Endothelial cell of umbilical vein (primary cell): ENCODE results near the gene KIAA0232. TPM values are rescaled to one million over a fixed set of nuclear protein-coding genes. Genes with fewer than 3 reads are reported as not detected.

Experiments used
- BruUV-seq: library from RNA; stranded (reverse); fragments of 400-500 nt; replicated peaks from 2 replicates; lab custom pipeline; 2021; lab: Mats Ljungman, UMichigan
- CTCF ChIA-PET: fragments of 300-600, 350-600 bp; sonication (Branson Sonifier 250); formaldehyde crosslinking; loops from one replicate; lab custom pipeline; 2021; ENCODE audit warnings: antibody characterized with exemption, inconsistent platforms; lab: Charles Lee
- POLR2A ChIA-PET: fragments of 300-600, 350-600 bp; sonication (Branson Sonifier 250); formaldehyde crosslinking; loops from one replicate; lab custom pipeline; 2021; ENCODE audit warnings: antibody characterized with exemption, inconsistent platforms; lab: Charles Lee
- DNase-seq: peaks from one replicate; pipeline ENCODE4 v3.0.0-alpha.2; 2011; ENCODE audit warnings: low read depth, low spot score
- FAIRE-seq: peaks from 2 replicates; lab custom pipeline; 2011; peaks lifted over from hg19 to GRCh38; lab: Jason Lieb, UNC
- H2AFZ ChIP-seq: 2 replicates; pipeline ENCODE4 v1.6.0; 2012; ENCODE audit warnings: low read depth, low read length, control low read depth, inconsistent platforms
- H3K27ac ChIP-seq: 2 replicates; pipeline ENCODE4 v1.5.1; 2011; ENCODE audit warnings: low read depth, mild to moderate bottlenecking, control low read depth, low read length, moderate library complexity; ENCODE audit not compliant: insufficient read depth
- H3K27me3 ChIP-seq, 2 experiments: 2 replicates each; pipeline versions ENCODE4 v1.6.0 to v1.6.1; 2011; ENCODE audit warnings: low read length in 2 of 2, mixed read lengths in 1 of 2; ENCODE audit not compliant: control insufficient read depth in 2 of 2, insufficient read depth in 2 of 2
- H3K36me3 ChIP-seq, 2 experiments: 2 replicates in 1 of 2; 3 replicates in 1 of 2; pipeline ENCODE4 v1.5.1; 2011; ENCODE audit warnings: low read length in 2 of 2, mild to moderate bottlenecking in 1 of 2, moderate library complexity in 1 of 2; ENCODE audit not compliant: control insufficient read depth in 2 of 2, insufficient read depth in 2 of 2; ENCODE audit errors: extremely low read depth in 1 of 2
- H3K4me1 ChIP-seq: 3 replicates; pipeline ENCODE4 v1.5.1; 2011; ENCODE audit warnings: mild to moderate bottlenecking, low read length; ENCODE audit not compliant: control insufficient read depth, insufficient read depth; ENCODE audit errors: extremely low read depth
- H3K4me2 ChIP-seq: 2 replicates; pipeline ENCODE4 v1.6.1; 2011; ENCODE audit warnings: low read length, control low read depth, mixed read lengths; ENCODE audit not compliant: insufficient read depth
- H3K4me3 ChIP-seq, 3 experiments: fragments of 200-600 bp in 1 of 3; sonication (generic), shearing (Covaris generic) in 1 of 3; replicated peaks in 1 of 3; 2 replicates each; pipeline ENCODE4 v1.5.1; 2011 to 2016; ENCODE audit warnings: control low read depth in 3 of 3, low read length in 3 of 3, mild to moderate bottlenecking in 2 of 3, inconsistent platforms in 1 of 3, low read depth in 1 of 3, moderate library complexity in 1 of 3; ENCODE audit not compliant: insufficient read depth in 1 of 3
- H3K79me2 ChIP-seq: 2 replicates; pipeline ENCODE4 v1.6.0; 2012; ENCODE audit warnings: low read length, inconsistent platforms; ENCODE audit not compliant: control insufficient read depth, insufficient read depth
- H3K9ac ChIP-seq: replicated peaks from 2 replicates; pipeline ENCODE3; 2011; ENCODE audit warnings: low read length, control low read depth; ENCODE audit not compliant: insufficient read depth; ENCODE audit errors: extremely low read depth
- H3K9me1 ChIP-seq: replicated peaks from 3 replicates; pipeline ENCODE4 v1.6.0; 2011; ENCODE audit warnings: mild to moderate bottlenecking, low read length; ENCODE audit not compliant: control insufficient read depth, insufficient read depth; ENCODE audit errors: extremely low read depth
- H3K9me3 ChIP-seq: replicated peaks from 2 replicates; pipeline ENCODE4 v1.5.1; 2012; ENCODE audit warnings: low read length, inconsistent platforms; ENCODE audit not compliant: control insufficient read depth, insufficient read depth
- H4K20me1 ChIP-seq: replicated peaks from 2 replicates; pipeline ENCODE3; 2011; ENCODE audit warnings: mild to moderate bottlenecking, low read length; ENCODE audit not compliant: control insufficient read depth, insufficient read depth; ENCODE audit errors: extremely low read depth
- CTCF ChIP-seq, 2 donors: IDR thresholded peaks; 1 replicate in 1 of 2; 2 replicates in 1 of 2; pipeline ENCODE4 v1.5.1; 2011; ENCODE audit warnings: low read length in 2 of 2, mild to moderate bottlenecking in 2 of 2, moderate library complexity in 2 of 2, control low read depth in 1 of 2, inconsistent platforms in 1 of 2, low read depth in 1 of 2; ENCODE audit not compliant: insufficient read depth in 1 of 2; ENCODE audit errors: extremely low read depth in 1 of 2
- EZH2 ChIP-seq: IDR thresholded peaks from 2 replicates; pipeline ENCODE4 v1.6.1; 2012; ENCODE audit warnings: borderline replicate concordance, low read depth, mild to moderate bottlenecking, moderate library complexity, low read length, inconsistent platforms; ENCODE audit not compliant: severe bottlenecking
- FOS ChIP-seq: IDR thresholded peaks from 2 replicates; pipeline ENCODE4 v1.6.1; 2011; ENCODE audit warnings: mild to moderate bottlenecking, low read length, moderate library complexity, borderline replicate concordance; ENCODE audit not compliant: insufficient read depth
- GATA2 ChIP-seq: IDR thresholded peaks from 2 replicates; pipeline ENCODE4 v1.7.0; 2011; ENCODE audit warnings: low read depth, mild to moderate bottlenecking, moderate library complexity, mixed read lengths, low read length; ENCODE audit not compliant: insufficient read length, insufficient read depth
- JUN ChIP-seq: IDR thresholded peaks from 2 replicates; pipeline ENCODE4 v1.6.1; 2011; ENCODE audit warnings: borderline replicate concordance, low read depth; ENCODE audit not compliant: insufficient read length, insufficient read depth
- MYC ChIP-seq: IDR thresholded peaks from one replicate; pipeline ENCODE4 v1.6.1; 2011; ENCODE audit warnings: mild to moderate bottlenecking, low read depth, low read length
- POLR2A ChIP-seq: IDR thresholded peaks from 2 replicates; pipeline ENCODE4 v1.6.1; 2012; ENCODE audit warnings: low read depth, mild to moderate bottlenecking, control low read depth, low read length
- POLR2AphosphoS5 ChIP-seq: IDR thresholded peaks from 2 replicates; pipeline ENCODE4 v1.6.1; 2012; ENCODE audit warnings: low read depth, mild to moderate bottlenecking, control low read depth, low read length, moderate library complexity; ENCODE audit not compliant: insufficient read depth
- dilution Hi-C: fragments of 300-500 bp; cut with MboI; formaldehyde crosslinking; loops from one replicate; pipeline ENCODE4 v1.15.0; 2019; ENCODE audit warnings: low sequenced_read_pairs; ENCODE audit not compliant: extremely low pct_ligation_motif_present
- intact Hi-C: fragments of 100-400 bp; cut with micrococcal nuclease; formaldehyde crosslinking; loops from one replicate; pipeline ENCODE4 v1.10.0; 2022
- polyA plus RNA-seq, 4 experiments: library from polyadenylated mRNA; depleted of rRNA in 3 of 4; stranded (reverse) in 3 of 4; unstranded in 1 of 4; fragments of >200 nt; gene quantifications; 2 replicates each; pipeline versions ENCODE4 v1.2.1 to v1.2.3, GENCODE V29; 2011 to 2012; ENCODE audit warnings: missing spikeins in 1 of 4
- total RNA-seq: library from RNA; stranded (reverse); gene quantifications from 2 replicates; pipeline ENCODE4 v1.2.3, GENCODE V29; 2021
- TF ChIP-seq, protein P1 (sequence below): IDR thresholded peaks from 2 replicates; pipeline ENCODE4 v1.6.1; 2011; ENCODE audit not compliant: insufficient read depth, insufficient read length

Gene KIAA0232
- total and polyA plus RNA-seq, 2 donors (not counting 3 experiments of a cell fraction or from before 2014, with no cell fraction given): 5.3 to 18.4 TPM

GRCh38 chr4:6773106-6773505, 9.4 kb upstream of the KIAA0232 start:
- TF ChIP-seq MYC (no peak), JUN (no peak), CTCF (IDR thresholded peaks at IDR 0.05; ENCODE audit: extremely low read depth in 1 of 2, insufficient read depth in 1 of 2, low read depth in 1 of 2, low read length in 2 of 2) (no peak), POLR2AphosphoS5 (no peak), EZH2 (no peak), GATA2 (no peak), FOS (no peak), POLR2A (no peak)
- TF ChIP-seq, protein P1, sequence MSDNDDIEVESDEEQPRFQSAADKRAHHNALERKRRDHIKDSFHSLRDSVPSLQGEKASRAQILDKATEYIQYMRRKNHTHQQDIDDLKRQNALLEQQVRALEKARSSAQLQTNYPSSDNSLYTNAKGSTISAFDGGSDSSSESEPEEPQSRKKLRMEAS: no peak
- Histone ChIP-seq H3K4me3 (no peak overlapping the region), H2AFZ (no peak overlapping the region), H3K79me2 (no peaks in the 10 kb centered on the region), H3K9me3 (no peaks in the 10 kb centered on the region), H3K36me3 (no peaks in the 10 kb centered on the region), H3K9ac (no peak overlapping the region), H3K4me2 (no peak overlapping the region), H3K27me3 (peaks cover 2 to 4% of the 10 kb centered on the region in 2 experiments), H4K20me1 (no peaks in the 10 kb centered on the region), H3K4me1 (peaks cover 9% of the 10 kb centered on the region), H3K27ac (no peak overlapping the region), H3K9me1 (no peaks in the 10 kb centered on the region)
- FAIRE-seq (no peak), DNase-seq (no peak)
- dilution Hi-C loops: no loop called here
- ChIA-PET CTCF (no interaction called here), POLR2A (no interaction called here)
- BruUV-seq: no TSS peak
- intact Hi-C loops: no loop called here
